NCI-H524 (cell line): Measurements from ENCODE around the gene ADGRG2.
"Not testable (repeated sequence)": the region's sequence is repeated elsewhere in the genome, so short reads cannot be mapped to it uniquely, and the experiment has no call there.

ENCODE experiments used
- DNase-seq, 2 experiments: peaks; one replicate each; lab custom pipeline; 2025; lab: John Stamatoyannopoulos, UW

Gene ADGRG2

DNA sequence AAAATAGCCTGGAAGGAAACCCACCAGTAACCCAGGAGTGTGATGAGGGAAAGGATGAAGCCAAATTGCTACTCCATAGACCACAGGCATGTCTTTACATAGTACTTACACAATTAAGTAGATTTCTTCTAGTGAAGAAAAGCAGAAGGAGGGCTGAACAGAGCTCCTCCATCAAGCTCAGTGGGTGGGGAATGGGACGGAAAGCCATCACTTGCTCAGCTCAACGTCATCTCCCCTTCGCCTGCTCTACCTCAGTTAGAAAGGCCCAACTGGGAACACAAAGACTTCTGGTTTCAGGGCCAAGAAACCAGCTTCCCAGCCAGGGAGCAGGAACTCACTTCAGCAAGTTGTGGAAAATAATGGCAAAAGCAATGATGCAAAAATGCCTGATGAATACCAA lies 36.6 kb downstream of the ADGRG2 start:
- DNase-seq, result no peak

DNA sequence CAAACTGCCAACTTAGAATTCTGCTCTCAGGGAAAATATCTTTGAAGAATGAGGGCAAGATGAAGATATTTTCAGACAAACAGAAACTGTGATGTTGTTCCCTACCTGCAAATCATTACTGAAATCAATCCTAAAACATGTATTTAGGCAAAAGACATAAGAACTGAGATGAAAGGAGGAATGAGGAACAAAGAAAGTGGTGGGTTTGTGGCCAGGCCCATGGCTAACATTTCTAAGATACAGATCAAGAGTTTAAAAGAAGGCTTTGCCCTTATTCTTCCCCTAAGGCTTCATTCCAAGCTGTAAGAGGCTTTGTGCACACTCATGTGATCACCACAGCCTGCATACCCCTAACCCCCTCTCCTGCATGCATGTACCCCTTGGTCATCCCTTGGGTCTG lies 46.5 kb downstream of the ADGRG2 start:
- DNase-seq, result no peak

DNA sequence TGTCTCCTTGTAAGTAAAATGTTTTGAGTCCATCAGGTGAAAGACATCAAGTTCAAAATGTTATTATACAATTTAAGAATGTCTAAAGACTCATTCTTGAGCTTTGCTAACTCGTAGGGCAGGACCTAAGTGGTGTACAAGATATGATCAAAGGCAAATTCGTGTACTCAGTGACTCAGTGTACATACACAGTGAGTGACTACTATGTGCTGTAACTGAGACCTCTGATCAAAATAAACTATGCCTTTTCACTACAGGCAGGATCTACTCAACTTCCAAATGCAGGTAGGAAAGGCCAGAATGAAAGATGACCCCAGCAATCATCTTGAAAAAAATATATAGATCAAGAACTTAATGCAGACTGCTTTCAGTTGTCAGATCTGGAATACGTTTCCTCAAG lies 49.9 kb downstream of the ADGRG2 start:
- DNase-seq, result no peak

- DNase-seq, result no peak
Observed at GRCh38 chrX:19070555-19070994, 51.7 kb downstream of the ADGRG2 start.

GRCh38 chrX:19066987-19067386 lies 55.3 kb downstream of the ADGRG2 start:
- not testable (repeated sequence) for DNase-seq

GRCh38 chrX:19065535-19065934 lies 56.7 kb downstream of the ADGRG2 start:
- DNase-seq, result no peak

- peak; percentile 2 to 82 for DNase-seq
Observed at GRCh38 chrX:19064175-19064574, 58.1 kb downstream of the ADGRG2 start.

GRCh38 chrX:19063030-19063429 lies 59.2 kb downstream of the ADGRG2 start:
- no peak for DNase-seq

GRCh38 chrX:19059067-19059466 lies 63.2 kb downstream of the ADGRG2 start:
- DNase-seq, result no peak

DNA sequence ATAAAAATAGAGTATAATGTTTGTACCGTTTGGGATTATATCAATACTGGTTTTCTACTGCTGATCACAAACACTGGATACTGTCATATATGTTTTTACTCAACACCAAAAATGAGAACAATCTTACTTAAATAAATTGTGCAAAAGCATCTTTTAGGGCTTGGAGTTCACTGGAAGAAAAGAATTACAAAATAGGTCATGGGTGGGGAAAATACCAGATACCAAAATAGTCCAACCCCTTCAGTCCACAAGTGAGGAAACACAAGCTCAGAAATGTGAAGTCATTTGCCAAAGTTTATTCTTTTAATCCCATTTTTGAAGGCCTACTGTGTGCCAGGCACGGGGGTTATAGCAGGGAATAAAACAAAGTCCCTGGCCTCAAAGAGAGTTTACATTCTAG lies 64.4 kb downstream of the ADGRG2 start:
- no peak for DNase-seq

GRCh38 chrX:19049110-19049509 lies 73.2 kb downstream of the ADGRG2 start:
- DNase-seq, result no peak

- no peak for DNase-seq
Observed at GRCh38 chrX:19046343-19047215, 75.7 kb downstream of the ADGRG2 start.

DNA sequence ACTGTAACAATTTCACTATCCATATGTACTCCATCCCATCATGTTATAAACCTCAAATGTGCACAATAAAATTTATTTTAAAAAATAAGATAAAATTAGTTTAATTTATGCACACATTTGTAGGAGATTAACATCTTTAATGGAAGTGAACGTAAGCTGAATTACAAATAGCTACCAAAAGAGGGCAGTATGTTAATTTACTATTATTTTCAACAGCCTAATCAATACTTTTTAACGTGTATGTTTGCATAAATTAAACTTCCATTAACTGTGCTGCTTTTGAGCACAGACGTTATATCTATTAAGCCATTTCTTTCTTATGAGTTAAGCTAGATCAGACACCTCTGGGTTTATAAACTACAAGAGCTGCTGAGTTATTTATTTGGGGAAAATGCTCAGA lies 81.9 kb downstream of the ADGRG2 start:
- peak in 1 of 2 experiments; percentile 4 for DNase-seq

GRCh38 chrX:19034025-19034424 lies 88.2 kb downstream of the ADGRG2 start:
- no peak for DNase-seq

- DNase-seq, result no peak
Observed at GRCh38 chrX:19030805-19031204, 91.5 kb downstream of the ADGRG2 start.

GRCh38 chrX:19028560-19028959 lies 93.7 kb downstream of the ADGRG2 start:
- DNase-seq, result no peak

GRCh38 chrX:19024366-19024765 lies 97.9 kb downstream of the ADGRG2 start:
- no peak for DNase-seq

DNA sequence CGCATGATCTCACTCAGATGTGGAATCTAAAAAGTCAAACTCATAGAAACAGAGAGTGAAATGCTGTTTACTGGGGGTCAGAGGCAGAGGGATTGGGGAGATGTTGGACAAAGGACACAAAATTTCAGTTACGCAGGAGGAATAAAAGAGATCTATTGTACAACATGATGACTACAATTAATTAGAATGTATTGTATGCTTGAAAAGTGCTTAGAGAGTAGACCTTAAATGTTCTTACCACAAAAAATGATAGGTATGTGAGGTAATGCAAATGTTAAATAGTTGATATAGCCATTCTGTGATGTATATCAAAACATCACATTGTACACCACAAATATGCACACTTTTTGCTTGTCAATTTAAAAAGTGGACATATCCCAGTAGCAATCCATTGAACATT lies 102.3 kb downstream of the ADGRG2 start:
- DNase-seq, result no peak

GRCh38 chrX:19017271-19017670 lies 105.0 kb downstream of the ADGRG2 start:
- DNase-seq, result peak; percentile 19 to 40

DNA sequence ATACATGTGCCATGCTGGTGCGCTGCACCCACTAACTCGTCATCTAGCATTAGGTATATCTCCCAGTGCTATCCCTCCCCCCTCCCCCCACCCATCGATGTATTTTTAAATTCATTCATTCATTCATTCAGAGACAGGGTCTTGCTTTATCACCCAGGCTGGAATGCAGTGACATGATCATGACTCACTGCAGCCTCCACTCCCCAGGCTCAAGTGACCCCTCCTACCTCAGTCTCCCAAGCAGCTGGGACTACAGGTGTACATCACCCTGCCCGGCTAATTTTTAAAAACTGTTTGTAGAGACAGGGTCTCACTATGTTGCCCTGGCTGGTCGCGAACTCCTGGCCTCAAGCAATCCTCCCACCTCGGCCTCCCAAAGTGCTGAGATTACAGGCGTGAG lies 105.7 kb downstream of the ADGRG2 start:
- not testable (repeated sequence) for DNase-seq

- DNase-seq, result no peak
Observed at GRCh38 chrX:19007868-19008267, 114.4 kb downstream of the ADGRG2 start.

DNA sequence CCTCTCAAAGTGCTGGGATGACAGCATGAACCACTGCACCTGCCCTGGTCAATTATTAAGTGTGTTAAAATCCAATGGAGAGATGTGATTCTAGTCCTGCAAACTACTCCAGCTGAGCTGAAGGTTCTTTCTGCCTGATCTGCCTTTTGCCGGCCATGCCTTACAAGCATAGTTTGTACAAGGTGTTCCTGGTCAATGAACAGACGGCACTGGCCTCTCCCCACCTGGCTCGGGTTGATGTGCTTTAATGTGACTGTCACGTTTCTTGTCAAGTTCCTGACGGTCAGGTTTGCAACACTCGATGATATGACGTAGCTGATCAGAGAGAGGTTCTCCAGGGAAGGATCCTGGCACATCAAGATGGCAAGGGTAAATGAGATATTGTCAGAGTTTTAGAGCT lies 115.3 kb downstream of the ADGRG2 start:
- DNase-seq, result no peak

GRCh38 chrX:19005909-19006308 lies 116.4 kb downstream of the ADGRG2 start:
- peak; percentile 1 to 63 for DNase-seq

DNA sequence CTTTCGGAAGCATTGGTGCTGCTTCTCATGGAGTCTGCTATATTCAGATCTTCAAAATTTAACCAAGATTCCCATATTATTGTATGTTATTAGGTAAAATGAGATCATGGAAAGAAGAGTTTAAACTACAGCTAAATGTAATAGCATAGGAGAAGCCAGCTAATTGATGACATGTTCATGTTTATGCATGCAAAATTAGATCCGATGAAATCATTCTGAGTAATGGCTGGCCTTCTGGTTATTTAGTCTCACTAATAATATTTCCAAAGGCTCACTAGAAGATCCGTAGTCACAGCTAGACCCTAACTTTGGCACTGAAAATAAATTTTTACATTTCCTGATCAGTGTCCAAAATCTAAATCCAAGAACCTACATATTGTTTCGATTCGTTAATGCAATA lies 118.5 kb downstream of the ADGRG2 start:
- DNase-seq, result no peak
